Mucosa of descending colon (tissue), 3 donors: Measurements from ENCODE around the gene NDUFB2. TPM values are rescaled to one million over a fixed set of nuclear protein-coding genes. Genes with fewer than 3 reads are reported as not detected.
"Not testable (repeated sequence)": the region's sequence is repeated elsewhere in the genome, so short reads cannot be mapped to it uniquely, and the experiment has no call there.

ENCODE experiments used
- ATAC-seq: fragments of 200-7000 bp; cut with Tn5 transposase; one replicate; pipeline ENCODE4 v1.9.1; 2020; ENCODE audit warnings: mild to moderate bottlenecking, moderate library complexity
- DNase-seq, 3 donors: peaks; one replicate each; pipeline ENCODE4 v3.0.0-alpha.2; 2020
- H3K36me3 ChIP-seq: fragments of 200-600 bp; one replicate; pipeline ENCODE4 v1.8.0; 2021; ENCODE audit warnings: low read depth, mild to moderate bottlenecking
- H3K4me1 ChIP-seq: fragments of 200-600 bp; one replicate; pipeline ENCODE4 v1.8.0; 2021; ENCODE audit warnings: low read depth, mild to moderate bottlenecking
- H3K4me3 ChIP-seq: fragments of 200-600 bp; one replicate; pipeline ENCODE4 v1.8.0; 2021; ENCODE audit warnings: mild to moderate bottlenecking
- H3K9me3 ChIP-seq: fragments of 200-600 bp; one replicate; pipeline ENCODE4 v1.8.0; 2021; ENCODE audit warnings: mild to moderate bottlenecking
- CTCF ChIP-seq: fragments of 200-600 bp; IDR thresholded peaks from one replicate; pipeline ENCODE4 v1.8.0; 2022; ENCODE audit warnings: antibody characterized with exemption, mild to moderate bottlenecking
- intact Hi-C, 2 donors: fragments of 100-400 bp; cut with DNase I in 1 of 2; cut with micrococcal nuclease in 1 of 2; formaldehyde crosslinking; loops; one replicate each; pipeline versions ENCODE4 v1.11.0 to v1.11.1; 2022; cut with DNase I, micrococcal nuclease
- total RNA-seq, 3 donors: library from RNA; stranded (reverse); fragmentation: NEBNext Ultra II Directional in 2 of 3; extraction: Animal tissue kit (Norgen Biotek cat#: 25700) in 2 of 3; gene quantifications; one replicate each; pipeline versions ENCODE4 v1.2.1 to v1.2.4, GENCODE V29; 2021 to 2023
- donor health status: DM: no; HTN: no; CAD: no; lungs with moderate emphysema.
- donor health status: DM: no; HTN: no; CAD: no.
- donor health status: DM: no; HTN: yes; CAD: no.

The NDUFB2 gene
- total RNA-seq, 3 donors from 2014 or later, result 209 to 226 (median 210) TPM

- no peak for DNase-seq
- Histone ChIP-seq H3K36me3 (no peaks in the 10 kb centered on the region), H3K9me3 (no peaks in the 10 kb centered on the region), H3K4me1 (peaks cover 24% of the 10 kb centered on the region), H3K4me3 (peak overlapping the region; percentile 39)
- peak; percentile 27 for ATAC-seq
- TF ChIP-seq CTCF, result no peak
- intact Hi-C loops, result no loop called here
These were observed 22.7 kb upstream of the NDUFB2 start for GRCh38 chr7:140673774-140674155.

DNA sequence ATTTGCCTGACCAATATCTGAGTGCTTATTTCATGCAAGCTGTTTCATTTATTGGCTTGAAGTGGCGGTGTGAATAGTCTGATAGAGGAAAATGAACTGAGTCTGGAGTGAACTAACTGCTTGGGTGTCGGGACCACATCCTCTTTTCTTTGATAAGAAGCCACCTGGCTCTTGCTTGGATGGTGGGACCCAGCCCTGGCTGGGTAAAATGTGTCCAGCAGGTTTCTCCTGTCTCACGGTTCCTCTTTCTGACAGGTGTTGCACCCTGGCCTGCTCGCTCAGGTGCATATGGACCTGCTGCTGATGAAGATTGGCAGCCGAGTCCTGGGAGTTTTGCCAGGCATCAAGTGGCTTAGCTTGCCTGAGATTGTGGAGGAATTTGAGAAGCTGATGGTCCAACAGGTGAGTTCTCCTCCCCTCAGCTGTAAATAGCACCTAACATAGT is 22.1 kb upstream of the NDUFB2 start:
- DNase-seq, result peak; percentile 42 to 65 (median 45)
- intact Hi-C loops, result no loop called here

GRCh38 chr7:140674899-140675701 is 21.4 kb upstream of the NDUFB2 start:
- intact Hi-C loops, result no loop called here
- DNase-seq, result peak in 2 of 3 donors; percentile 18 to 50
- peak; percentile 7 for ATAC-seq
- Histone ChIP-seq H3K4me3 (no peak overlapping the region), H3K4me1 (peaks cover 24% of the 10 kb centered on the region), H3K9me3 (no peaks in the 10 kb centered on the region), H3K36me3 (no peaks in the 10 kb centered on the region)
- TF ChIP-seq CTCF, result no peak

More for the DNA sequence above, 22.1 kb upstream of the NDUFB2 start:
- no peak overlapping the region for H3K4me3 ChIP-seq
- H3K36me3 ChIP-seq, result no peaks in the 10 kb centered on the region
- peak; percentile 15 for ATAC-seq
- no peaks in the 10 kb centered on the region for H3K9me3 ChIP-seq
- peaks cover 24% of the 10 kb centered on the region for H3K4me1 ChIP-seq
- TF ChIP-seq CTCF, result no peak

DNA sequence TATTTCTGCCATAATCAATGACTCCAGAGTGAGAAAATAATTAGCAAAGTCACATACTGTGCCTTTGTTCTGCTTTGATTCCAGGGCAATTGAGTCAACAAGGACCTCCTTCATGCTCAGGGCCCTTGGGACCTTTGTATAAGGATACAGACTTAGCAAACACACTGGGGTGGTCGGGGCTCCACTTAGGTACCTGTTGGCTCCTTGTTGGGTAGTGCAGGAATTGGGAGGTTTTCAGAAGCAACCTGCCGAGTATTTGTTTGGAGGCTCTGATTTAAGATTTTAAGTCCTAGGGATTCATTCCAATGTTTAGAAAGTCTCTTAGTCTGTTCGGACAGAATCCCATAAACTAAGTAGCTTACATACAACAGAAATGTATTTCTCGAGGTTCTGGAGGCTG is 20.8 kb upstream of the NDUFB2 start:
- TF ChIP-seq CTCF, result no peak
- no peak overlapping the region for H3K4me3 ChIP-seq
- peak in 1 of 3 donors; percentile 3 for DNase-seq
- intact Hi-C loops, result no loop called here
- H3K9me3 ChIP-seq, result no peaks in the 10 kb centered on the region
- no peak for ATAC-seq
- H3K4me1 ChIP-seq, result peaks cover 24% of the 10 kb centered on the region
- no peaks in the 10 kb centered on the region for H3K36me3 ChIP-seq

DNA sequence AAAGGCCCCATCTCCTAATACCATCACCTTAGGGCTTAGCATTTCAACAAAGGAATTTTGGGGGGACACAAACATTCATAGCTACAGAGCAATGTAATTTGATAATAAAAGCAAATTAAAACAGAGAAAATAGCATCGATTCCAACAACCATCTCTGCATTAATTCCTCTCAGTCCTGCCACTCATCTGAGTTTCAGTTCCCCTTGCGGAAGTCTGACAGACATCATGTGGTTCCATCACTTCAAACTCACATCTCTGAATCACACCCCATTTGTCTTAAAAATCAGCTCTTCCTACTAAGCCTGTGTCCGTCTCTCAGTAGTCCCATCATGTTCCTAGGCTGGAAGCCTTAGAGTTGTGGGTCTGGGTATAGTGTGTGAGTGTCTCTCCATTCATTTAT is 20.2 kb upstream of the NDUFB2 start:
- no peaks in the 10 kb centered on the region for H3K9me3 ChIP-seq
- intact Hi-C loops, result no loop called here
- peaks cover 24% of the 10 kb centered on the region for H3K4me1 ChIP-seq
- DNase-seq (no peak), ATAC-seq (no peak)
- no peak overlapping the region for H3K4me3 ChIP-seq
- H3K36me3 ChIP-seq, result no peaks in the 10 kb centered on the region
- no peak for TF ChIP-seq CTCF

- H3K9me3 ChIP-seq, H3K36me3 ChIP-seq, H3K4me3 ChIP-seq, DNase-seq, ATAC-seq, intact Hi-C loops: not testable (repeated sequence)
- H3K4me1 ChIP-seq, result peaks cover 24% of the 10 kb centered on the region
These were observed 19.6 kb upstream of the NDUFB2 start for GRCh38 chr7:140676956-140677355.
